ENCODE data around the gene M1AP.
"Not testable (repeated sequence)": the region's sequence is repeated elsewhere in the genome, so short reads cannot be mapped to it uniquely, and the experiment has no call there.

Gene M1AP

DNA sequence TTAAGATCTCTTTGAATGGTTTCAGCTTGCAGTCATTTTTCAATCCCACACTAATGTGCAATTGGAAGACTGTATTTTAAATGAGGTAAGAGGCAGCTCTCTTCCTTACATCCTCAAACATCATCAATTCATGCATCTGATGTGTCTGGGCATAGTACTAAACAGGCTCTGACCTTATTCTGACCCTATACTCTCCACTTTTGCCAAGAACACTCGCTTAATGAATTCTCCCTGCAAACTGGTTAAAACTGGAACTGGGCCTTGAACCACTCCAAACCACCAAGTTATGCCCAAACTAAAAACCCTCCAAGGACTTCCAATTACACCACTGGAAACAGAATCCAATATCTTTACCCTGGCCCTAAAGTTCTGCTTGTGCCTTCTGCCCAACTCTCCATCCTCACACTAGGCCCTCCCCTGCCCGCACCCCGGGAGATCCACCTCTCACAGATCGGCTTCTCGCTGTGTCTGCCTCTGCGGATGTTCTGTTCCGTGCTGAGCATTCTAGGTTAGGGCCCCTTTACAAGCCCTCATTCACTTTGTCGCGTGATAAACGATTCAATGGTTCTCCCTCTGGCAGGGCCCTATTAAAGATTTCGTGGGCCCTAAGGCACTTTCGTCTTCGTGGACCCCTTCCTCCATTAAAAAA, 1.2 kb downstream of the M1AP start:
- DNase-seq: no peak

DNA sequence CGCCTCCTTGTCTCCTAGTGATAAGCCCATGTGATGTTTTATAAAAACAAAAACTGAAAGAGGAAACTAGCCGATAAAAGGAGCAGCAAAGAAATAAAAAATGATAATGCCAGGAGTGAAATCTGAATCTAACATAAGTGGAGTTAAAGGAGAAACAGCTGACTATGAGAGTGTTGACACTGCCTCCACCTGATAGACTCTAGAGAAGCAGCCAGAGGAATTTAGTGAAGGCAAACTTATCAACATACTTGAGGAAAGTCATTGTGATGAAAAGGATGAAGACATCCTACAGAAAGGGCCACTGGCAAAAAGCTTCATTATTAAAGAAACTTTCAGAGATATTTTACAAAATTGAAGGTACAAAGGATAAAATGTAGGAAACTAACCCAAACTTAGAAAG, 1.9 kb downstream of the M1AP start:
- peak; percentile 46 for DNase-seq

DNA sequence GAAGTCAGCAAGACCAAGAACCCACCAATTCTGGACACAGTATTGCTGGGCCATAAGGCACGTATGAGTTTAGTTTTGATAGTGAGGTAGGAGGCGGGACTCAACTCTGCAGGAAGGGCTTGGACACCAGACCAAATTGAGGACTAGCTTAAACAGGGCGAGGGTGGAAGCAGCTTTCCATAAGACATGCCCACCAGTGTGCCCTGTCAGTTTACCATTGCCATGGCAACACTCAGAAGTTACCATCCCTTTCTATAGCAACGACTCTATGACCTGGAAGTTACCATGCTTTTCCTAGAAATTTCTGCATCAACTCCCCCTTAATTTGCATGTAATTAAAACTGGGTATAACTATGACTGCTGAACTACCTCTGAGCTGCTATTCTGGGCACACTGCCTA, 2.8 kb downstream of the M1AP start:
- DNase-seq: no peak

DNA sequence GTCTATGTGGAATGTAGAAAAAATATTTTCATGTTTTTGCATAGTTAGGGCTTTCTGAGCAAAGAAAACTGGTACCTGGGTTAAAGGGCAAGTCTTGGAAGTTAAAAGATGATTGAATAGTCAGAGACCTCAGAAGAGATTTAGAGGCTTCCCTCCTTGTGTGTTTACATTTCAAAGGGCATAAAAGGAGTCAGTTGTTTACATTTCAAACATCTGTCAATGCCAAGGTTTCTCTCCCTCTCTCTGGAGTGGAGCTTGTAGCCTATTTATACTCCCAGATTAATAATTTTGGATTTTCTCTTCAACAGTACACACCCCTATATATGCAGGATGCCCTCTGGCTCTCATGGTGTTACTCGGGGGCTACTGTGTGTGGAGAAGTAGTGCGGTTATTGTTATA, 8.6 kb downstream of the M1AP start:
- DNase-seq: no peak

GRCh38 chr2:74632939-74633312, 15.2 kb downstream of the M1AP start:
- no peak for DNase-seq

DNA sequence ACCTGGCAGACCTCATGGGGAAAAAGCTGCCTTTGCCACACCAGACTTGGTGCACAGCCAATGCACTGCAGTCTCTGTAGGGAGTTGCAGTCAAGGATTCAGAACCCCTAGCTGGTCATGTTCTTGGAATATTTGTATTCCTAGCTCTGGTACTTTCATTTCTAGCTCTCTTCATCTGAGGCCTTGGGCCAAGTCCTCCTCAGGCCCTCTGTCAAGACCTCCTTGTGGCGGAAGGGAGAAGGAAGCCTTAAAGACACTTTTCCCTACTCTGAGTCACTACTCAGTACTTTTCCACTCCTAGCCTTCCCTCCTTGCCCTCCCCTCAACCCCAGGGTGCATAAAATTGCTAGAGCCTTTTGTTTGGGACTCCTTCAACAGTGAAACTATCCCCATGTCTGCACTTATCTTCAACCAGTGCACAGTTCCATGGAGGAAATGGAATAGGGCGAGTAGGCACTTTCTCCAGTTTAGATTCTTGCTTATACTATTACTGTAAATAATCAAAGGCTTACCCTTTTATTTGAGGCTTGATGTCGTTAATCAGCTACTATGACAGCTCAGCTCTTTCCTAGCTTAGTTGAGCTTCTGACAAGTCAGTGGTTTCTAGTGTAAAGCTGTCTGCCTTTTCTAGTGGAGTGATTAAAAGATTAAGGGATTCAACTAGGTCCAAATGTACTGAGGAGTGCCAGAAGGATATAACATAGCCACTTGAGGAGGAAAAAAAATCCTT, 15.8 kb downstream of the M1AP start:
- no peak for DNase-seq

DNA sequence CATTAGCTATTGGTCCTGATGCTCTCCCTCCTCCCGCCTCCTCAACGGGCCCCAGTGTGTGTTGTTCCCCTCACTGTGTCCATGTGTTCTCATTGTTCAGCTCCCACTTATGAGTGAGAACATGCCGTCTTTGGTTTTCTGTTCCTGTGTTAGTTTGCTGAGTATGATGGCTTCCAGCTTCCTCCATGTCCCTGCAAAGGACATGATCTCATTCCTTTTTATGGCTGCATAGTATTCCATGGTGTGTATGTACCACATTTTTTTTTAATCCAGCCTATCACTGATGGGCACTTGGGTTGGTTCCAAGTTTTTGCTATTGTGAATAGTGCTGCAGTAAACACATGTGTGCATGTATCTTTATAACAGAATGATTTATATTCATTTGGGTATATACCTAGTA, 17.7 kb downstream of the M1AP start:
- DNase-seq: not testable (repeated sequence)

- DNase-seq: no peak
Observed at GRCh38 chr2:74628538-74629105, 19.5 kb downstream of the M1AP start.

- DNase-seq: no peak
Observed at GRCh38 chr2:74625658-74626425, 22.3 kb downstream of the M1AP start.

- no peak for DNase-seq
Observed at GRCh38 chr2:74620671-74621070, 27.5 kb downstream of the M1AP start.

DNA sequence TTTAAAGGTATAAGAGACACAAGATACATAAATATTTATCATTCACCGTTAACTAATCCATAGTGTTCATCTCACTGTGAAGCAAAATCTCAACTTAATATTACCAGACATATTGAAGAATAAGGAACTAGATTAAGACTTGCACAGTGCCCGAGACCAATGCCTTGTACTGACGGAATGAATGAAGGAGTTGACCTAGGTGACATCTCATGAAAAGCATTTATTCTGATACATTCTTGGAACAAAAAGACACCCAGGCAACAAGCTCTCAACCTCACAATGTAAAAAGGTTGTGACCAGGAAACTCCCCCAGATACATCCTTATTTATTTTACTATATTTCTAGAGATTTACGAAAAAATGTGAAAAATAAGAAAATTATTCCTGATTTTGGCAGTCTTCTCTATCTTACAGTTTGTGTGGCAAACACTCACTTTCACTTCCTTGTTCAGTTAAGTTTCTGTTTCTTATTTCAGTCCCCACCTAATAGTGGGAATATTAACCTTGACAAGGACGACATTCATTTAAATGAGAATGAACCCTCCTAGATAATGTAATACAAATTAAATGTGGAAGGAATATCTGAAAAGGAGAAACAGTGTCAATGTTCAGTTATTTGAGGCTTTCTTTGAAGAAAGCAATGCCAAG, 28.4 kb downstream of the M1AP start:
- no peak for DNase-seq

DNA sequence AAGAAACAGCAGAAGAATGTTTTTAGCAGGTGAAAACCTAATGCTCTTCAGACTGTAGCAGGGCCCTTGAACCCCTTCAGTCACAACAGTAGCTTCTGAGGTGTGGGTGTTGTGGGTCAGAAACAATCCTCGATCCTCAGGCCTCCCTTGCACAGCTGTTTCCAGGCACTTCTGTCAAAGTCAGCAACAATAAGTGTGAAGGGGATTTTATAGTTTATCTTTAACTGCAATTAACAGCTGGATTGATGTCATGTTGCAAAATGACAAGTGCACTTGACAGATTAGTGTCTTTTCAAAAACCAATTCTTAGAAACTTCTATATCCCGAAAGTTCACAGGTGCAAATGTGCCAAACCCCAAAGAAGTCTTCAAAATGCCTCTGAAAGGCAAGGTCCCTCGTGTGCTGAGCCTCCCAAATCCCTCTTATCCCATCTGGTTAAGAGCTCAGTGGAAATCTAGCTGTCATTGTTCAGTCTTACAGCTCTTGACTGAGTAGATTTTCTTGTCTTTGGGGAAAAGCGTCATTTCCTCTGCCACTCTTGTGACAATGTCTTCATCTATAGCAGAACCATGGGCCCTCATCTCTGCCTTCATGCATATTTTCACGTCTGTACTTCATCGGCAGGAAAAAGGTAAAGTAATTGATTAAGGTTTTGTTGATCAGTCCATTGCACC, 29.6 kb downstream of the M1AP start:
- peak; percentile 32 for DNase-seq

DNA sequence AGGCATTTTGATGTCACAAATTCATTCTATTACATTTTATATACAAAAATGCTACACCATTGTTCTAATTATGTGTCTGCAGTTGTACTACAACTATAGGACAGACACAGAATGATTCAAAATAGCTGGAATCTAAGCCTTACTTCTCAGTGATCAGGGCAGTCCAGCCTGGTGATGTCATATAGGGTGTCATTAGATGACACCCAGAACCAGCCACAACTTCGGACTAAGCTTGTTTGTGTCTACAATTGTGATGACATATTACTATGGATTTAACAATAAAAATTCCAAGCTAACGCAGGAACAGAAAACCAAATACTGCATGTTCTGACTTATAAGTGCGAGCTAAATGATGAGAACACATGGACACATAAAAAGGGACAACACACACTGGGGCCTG, 31.0 kb downstream of the M1AP start:
- no peak for DNase-seq

GRCh38 chr2:74606927-74607326, 41.2 kb downstream of the M1AP start:
- DNase-seq: no peak

DNA sequence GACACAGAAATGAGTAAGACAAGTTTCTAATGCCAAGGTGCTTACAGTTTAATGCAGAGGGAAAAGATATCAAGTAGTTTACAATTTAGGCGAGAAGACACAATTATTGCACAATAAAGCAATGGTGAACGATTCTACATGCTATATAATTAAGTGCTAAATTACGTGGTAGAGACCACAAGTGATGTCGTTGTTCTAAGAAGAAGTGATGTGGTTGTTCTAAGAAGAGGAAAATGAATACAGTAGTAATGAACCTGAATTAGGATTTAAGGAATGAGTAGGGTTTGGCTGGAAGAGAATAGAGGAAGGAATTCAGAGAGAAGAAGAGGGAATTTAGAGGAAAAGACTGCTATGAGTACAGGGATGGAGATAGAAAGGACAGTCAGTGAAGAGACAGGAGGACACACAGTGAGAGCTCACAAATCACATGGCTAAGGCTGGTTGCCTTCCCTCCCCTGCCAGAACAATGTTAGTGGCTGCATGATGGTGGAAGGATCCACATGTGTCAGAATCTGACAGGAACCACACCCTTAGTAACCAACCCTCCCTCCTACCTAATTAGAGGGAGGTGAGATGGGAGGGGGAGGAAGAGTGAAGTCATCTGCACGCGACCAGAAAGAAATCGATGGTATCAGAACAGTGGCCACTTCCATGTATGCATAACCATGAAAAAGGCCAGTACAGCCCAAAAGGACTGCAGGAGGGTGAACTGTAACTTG, 44.7 kb downstream of the M1AP start:
- no peak for DNase-seq

- DNase-seq: no peak
Observed at GRCh38 chr2:74602586-74603281, 45.4 kb downstream of the M1AP start.

- no peak for DNase-seq
Observed at GRCh38 chr2:74599676-74600075, 48.5 kb downstream of the M1AP start.

GRCh38 chr2:74597410-74597809, 50.7 kb downstream of the M1AP start:
- DNase-seq: no peak

DNA sequence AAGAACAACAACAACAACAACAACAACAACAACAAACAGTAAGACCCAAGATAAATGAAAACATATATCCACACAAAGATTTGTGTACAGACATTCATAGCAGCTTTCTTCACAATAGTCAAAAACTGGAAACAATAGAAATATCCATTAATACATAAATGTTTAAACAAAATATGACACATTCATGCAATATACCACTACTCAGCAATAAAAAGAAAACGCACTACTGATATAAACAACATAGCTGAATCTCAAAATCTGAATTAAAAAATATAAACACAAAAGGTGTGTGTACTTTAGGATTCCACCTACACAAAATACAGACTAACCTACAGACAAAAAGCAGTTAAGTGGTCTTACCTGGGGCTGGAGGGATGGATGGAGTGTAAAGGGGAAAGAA, 51.5 kb downstream of the M1AP start:
- DNase-seq: no peak

- DNase-seq: no peak
Observed at GRCh38 chr2:74593826-74594772, 54.0 kb downstream of the M1AP start.
